Adipocyte (in vitro differentiated cells): ENCODE results near the gene NCOR2.

Experiments used
- DNase-seq: peaks from one replicate; pipeline ENCODE4 v3.0.0-alpha.2; 2015; ENCODE audit warnings: low read depth
- H3K27me3 ChIP-seq: replicated peaks from 2 replicates; pipeline ENCODE4 v1.7.0; 2013; ENCODE audit warnings: mild to moderate bottlenecking, low read length, moderate library complexity; ENCODE audit not compliant: control insufficient read depth, insufficient read depth
- H3K36me3 ChIP-seq: 2 replicates; pipeline ENCODE4 v1.7.0; 2013; ENCODE audit warnings: low read length, mild to moderate bottlenecking, moderate library complexity; ENCODE audit not compliant: control insufficient read depth, insufficient read depth, severe bottlenecking
- H3K4me1 ChIP-seq: 2 replicates; pipeline ENCODE4 v1.7.0; 2013; ENCODE audit warnings: mild to moderate bottlenecking, low read length, moderate library complexity; ENCODE audit not compliant: control insufficient read depth, insufficient read depth
- H3K4me3 ChIP-seq: 2 replicates; pipeline ENCODE4 v1.7.0; 2013; ENCODE audit warnings: mild to moderate bottlenecking, low read length, moderate library complexity
- H3K9ac ChIP-seq: 2 replicates; pipeline ENCODE4 v1.7.0; 2013; ENCODE audit warnings: mild to moderate bottlenecking, low read length, moderate library complexity
- H3K9me3 ChIP-seq: 2 replicates; pipeline ENCODE4 v1.7.0; 2013; ENCODE audit warnings: mild to moderate bottlenecking, low read length, moderate library complexity; ENCODE audit not compliant: control insufficient read depth

Gene NCOR2

GRCh38 chr12:124583854-124584253, 16.4 kb upstream of the NCOR2 start:
- H3K9me3 ChIP-seq, result peaks cover 14% of the 10 kb centered on the region
- no peaks in the 10 kb centered on the region for H3K36me3 ChIP-seq
- H3K9ac ChIP-seq, result no peak overlapping the region
- H3K27me3 ChIP-seq, result no peaks in the 10 kb centered on the region
- H3K4me1 ChIP-seq, result peaks cover 6% of the 10 kb centered on the region
- DNase-seq, result no peak
- H3K4me3 ChIP-seq, result no peak overlapping the region

DNA sequence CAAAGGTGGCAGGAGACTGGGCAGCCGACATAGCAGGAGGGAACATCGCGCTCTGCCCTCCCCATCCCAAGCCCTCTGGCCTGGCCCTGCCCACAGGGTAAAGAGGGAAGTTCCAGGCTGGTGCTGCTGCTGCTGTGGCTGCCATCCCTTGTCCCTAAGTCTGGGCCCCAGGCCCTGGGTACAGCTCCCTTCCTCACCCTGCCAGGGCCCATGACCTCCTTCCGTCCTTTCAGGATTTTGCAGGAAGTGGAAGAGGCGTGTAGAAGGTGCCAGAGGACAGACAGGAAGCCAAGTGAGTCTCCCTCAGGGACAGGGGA, 14.7 kb upstream of the NCOR2 start:
- H3K4me3 ChIP-seq, result no peak overlapping the region
- peaks cover 16% of the 10 kb centered on the region for H3K9me3 ChIP-seq
- no peaks in the 10 kb centered on the region for H3K36me3 ChIP-seq
- no peak for DNase-seq
- H3K4me1 ChIP-seq, result no peaks in the 10 kb centered on the region
- H3K9ac ChIP-seq, result no peak overlapping the region
- H3K27me3 ChIP-seq, result no peaks in the 10 kb centered on the region

DNA sequence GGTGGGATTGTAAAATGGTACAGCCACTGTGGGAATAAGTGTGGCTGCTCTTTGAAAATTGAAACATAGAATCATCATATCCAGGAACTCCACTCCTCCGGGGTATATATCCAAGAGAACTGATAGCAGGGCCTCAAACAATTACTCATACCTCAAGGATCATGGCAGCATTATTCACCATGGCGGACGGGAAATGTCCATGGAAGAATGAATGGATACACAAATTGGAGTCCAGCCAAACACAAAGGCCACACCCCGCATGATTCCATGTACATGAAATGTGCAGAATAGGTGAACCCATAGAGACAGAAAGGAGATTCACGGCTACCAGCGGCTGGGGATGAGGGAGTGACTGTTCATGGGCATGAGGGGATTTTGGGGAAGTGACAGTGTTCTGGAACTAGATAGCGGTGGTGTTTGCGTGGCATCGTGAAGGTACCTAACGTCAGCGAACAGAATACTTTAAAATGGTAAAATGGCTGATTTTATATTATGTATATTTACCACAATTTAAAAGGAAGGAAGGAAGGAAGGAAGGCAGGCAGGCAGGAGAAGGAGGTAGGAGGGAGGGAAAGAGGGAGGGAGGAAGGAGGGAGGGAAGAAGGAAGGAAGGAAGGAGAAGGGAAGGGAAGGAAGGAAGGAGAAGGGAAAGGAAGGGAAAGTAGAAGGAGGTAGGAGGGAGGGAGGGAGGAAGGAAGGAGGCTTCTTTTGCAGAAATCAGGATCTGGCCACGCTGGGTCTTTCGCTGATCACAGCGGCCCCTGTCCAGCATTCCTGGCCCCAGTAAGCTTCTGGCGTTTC, 14.1 kb upstream of the NCOR2 start:
- Histone ChIP-seq H3K27me3 (no peaks in the 10 kb centered on the region), H3K9ac (no peak overlapping the region), H3K4me1 (no peaks in the 10 kb centered on the region), H3K36me3 (no peaks in the 10 kb centered on the region), H3K9me3 (peaks cover 22% of the 10 kb centered on the region), H3K4me3 (no peak overlapping the region)
- no peak for DNase-seq

- DNase-seq, result no peak
- H3K9ac ChIP-seq, result no peak overlapping the region
- peaks cover 26% of the 10 kb centered on the region for H3K9me3 ChIP-seq
- H3K4me3 ChIP-seq, result no peak overlapping the region
- H3K4me1 ChIP-seq, result no peaks in the 10 kb centered on the region
- H3K27me3 ChIP-seq, result no peaks in the 10 kb centered on the region
- no peaks in the 10 kb centered on the region for H3K36me3 ChIP-seq
Measured at GRCh38 chr12:124579921-124580517, 12.6 kb upstream of the NCOR2 start.

DNA sequence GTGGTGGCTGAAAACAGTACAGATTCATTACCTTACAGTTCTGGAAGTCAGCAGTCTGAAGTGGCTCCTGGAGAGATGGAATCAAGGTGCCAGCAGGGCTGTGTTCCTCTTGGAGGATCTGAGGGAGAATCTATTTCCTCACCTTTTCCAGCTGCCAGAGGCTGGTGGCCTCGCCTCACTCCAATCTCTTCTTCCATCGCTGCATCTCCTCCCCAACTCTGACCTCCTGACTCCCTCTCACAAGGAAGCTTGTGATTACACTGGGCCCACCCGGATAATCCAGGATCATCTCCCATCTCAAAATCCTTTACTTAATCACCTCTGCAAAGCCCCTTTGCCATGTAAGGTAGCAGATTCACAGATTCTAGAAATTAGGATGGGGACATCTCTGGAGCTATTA, 11.4 kb upstream of the NCOR2 start:
- Histone ChIP-seq H3K9ac (no peak overlapping the region), H3K9me3 (peaks cover 26% of the 10 kb centered on the region), H3K4me1 (no peaks in the 10 kb centered on the region), H3K27me3 (no peaks in the 10 kb centered on the region), H3K36me3 (no peaks in the 10 kb centered on the region), H3K4me3 (no peak overlapping the region)
- no peak for DNase-seq

GRCh38 chr12:124578445-124578844, 11.0 kb upstream of the NCOR2 start:
- Histone ChIP-seq H3K36me3 (no peaks in the 10 kb centered on the region), H3K27me3 (no peaks in the 10 kb centered on the region), H3K9me3 (peaks cover 26% of the 10 kb centered on the region), H3K4me3 (no peak overlapping the region), H3K9ac (no peak overlapping the region), H3K4me1 (no peaks in the 10 kb centered on the region)
- DNase-seq, result no peak

DNA sequence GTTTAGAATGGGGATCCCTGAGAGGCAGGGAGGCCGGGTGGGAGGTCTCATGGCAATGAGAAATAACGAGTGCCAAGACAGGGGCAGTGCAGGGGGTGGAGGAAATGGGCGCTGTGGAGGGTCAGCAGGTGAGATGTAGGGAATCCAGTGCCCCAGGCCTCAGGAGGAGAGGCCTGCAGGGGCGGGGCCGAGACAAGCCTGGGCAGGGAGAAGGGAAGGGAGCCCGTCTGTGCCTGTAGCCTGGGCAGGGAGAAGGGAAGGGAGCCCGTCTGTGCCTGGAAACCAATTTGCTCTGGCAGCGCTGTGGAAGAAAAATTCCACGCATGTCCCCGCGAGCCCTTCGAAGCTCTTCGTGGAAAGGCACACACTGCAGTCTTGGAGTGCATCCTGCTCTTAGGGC, 10.6 kb upstream of the NCOR2 start:
- Histone ChIP-seq H3K4me3 (no peak overlapping the region), H3K9me3 (peaks cover 26% of the 10 kb centered on the region), H3K36me3 (no peaks in the 10 kb centered on the region), H3K4me1 (no peaks in the 10 kb centered on the region), H3K9ac (no peak overlapping the region), H3K27me3 (no peaks in the 10 kb centered on the region)
- DNase-seq, result no peak

DNA sequence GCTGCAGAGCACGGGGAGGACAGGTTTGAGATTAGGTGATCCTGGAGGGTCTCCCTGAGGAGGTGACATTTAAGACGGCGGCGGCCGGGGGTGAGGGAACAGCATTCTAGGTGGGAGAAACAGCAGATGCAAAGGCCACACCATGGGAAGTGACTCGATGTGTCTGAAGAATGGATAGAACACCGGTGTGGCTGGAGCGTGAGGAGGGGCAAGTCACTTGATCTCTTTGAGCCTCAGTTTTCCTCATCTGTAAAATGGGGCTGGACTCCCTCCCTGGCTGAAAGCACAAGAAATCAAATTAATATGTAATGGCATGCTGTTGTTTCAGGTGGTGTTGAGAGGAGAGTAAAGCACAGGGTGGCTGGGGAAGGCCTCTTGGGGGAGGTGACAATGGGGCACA, 10.0 kb upstream of the NCOR2 start:
- no peak overlapping the region for H3K9ac ChIP-seq
- H3K4me3 ChIP-seq, result no peak overlapping the region
- H3K9me3 ChIP-seq, result peaks cover 26% of the 10 kb centered on the region
- H3K27me3 ChIP-seq, result no peaks in the 10 kb centered on the region
- no peak for DNase-seq
- no peaks in the 10 kb centered on the region for H3K4me1 ChIP-seq
- H3K36me3 ChIP-seq, result no peaks in the 10 kb centered on the region

DNA sequence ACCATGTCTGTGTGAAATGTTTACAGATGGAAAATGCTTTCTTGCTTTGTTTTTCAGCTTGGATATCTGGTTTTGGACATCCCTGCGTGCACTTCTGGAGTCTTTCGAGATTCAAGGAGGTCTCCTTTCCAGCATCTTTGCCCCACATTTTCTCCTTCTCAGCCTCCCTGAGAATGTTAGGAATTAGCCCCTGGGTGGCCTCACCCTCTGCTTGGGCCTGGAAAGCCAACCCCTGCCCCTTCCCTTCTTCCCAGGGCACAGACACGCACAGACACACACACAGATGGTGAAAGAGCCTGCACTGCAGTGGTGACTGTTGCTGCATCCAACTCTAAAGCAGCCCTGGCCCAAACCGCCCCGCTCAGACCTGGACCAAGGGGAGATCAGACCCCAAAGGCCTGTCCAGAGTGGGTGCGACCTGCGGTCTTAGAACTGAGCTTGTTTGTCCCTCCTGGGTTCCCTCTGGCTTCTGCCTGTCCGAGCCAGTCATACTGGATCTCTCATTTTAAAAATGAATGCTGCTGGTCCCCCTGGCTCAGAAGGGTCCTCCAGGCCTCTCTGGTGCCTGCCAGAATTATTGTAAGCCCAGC, 8.7 kb upstream of the NCOR2 start:
- no peak overlapping the region for H3K4me3 ChIP-seq
- H3K9me3 ChIP-seq, result peaks cover 26% of the 10 kb centered on the region
- H3K27me3 ChIP-seq, result no peaks in the 10 kb centered on the region
- H3K4me1 ChIP-seq, result no peaks in the 10 kb centered on the region
- no peak for DNase-seq
- no peaks in the 10 kb centered on the region for H3K36me3 ChIP-seq
- H3K9ac ChIP-seq, result no peak overlapping the region

GRCh38 chr12:124573839-124574786, 6.7 kb upstream of the NCOR2 start:
- no peak for DNase-seq
- peaks cover 8% of the 10 kb centered on the region for H3K4me1 ChIP-seq

DNA sequence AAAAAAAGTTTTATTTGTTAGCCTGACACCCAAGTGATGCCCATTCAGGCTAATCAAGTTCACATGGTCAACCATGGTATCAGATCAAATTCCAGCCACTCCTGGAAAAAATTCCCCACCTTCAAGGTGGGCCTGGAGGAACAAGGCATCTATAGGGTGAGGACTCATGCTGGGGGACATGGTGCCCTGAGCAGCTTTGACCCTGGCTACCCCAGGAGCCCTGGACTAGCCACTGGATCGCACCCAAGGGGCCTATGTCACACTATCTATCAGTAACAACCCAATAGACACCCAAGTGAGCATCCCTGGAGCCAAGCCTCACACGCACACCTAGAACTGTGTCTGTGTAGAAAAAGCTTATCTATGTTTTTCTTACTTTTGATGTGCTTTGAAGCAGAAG, 4.1 kb upstream of the NCOR2 start:
- Histone ChIP-seq H3K9ac (no peak overlapping the region), H3K4me3 (no peak overlapping the region)

More at GRCh38 chr12:124573839-124574786, 6.7 kb upstream of the NCOR2 start:
- Histone ChIP-seq H3K4me3 (no peak overlapping the region), H3K9ac (no peak overlapping the region), H3K9me3 (peaks cover 11% of the 10 kb centered on the region), H3K27me3 (no peaks in the 10 kb centered on the region), H3K36me3 (no peaks in the 10 kb centered on the region)

More for the DNA sequence above, 4.1 kb upstream of the NCOR2 start:
- Histone ChIP-seq H3K27me3 (no peaks in the 10 kb centered on the region), H3K36me3 (no peaks in the 10 kb centered on the region), H3K4me1 (peaks cover 17% of the 10 kb centered on the region), H3K9me3 (peaks cover 4% of the 10 kb centered on the region)
- no peak for DNase-seq
